HG03575 (cell line): ENCODE data around the gene PDE4D.
"Not testable (repeated sequence)": the region's sequence is repeated elsewhere in the genome, so short reads cannot be mapped to it uniquely, and the experiment has no call there.

ENCODE experiments used
- ATAC-seq: cut with Tn5 transposase; IDR thresholded peaks from one replicate; pipeline ENCODE4 v1.9.1; 2021; ENCODE audit not compliant: unreplicated experiment, insufficient number of reproducible peaks, low FRiP score; ENCODE audit errors: extremely low read depth

The PDE4D gene

GRCh38 chr5:59066367-59067163, 827.0 kb downstream of the PDE4D start:
- ATAC-seq = no peak

- no peak for ATAC-seq
Observed at GRCh38 chr5:59065554-59065953, 828.0 kb downstream of the PDE4D start.

GRCh38 chr5:59064293-59064692, 829.2 kb downstream of the PDE4D start:
- no peak for ATAC-seq

- no peak for ATAC-seq
Observed at GRCh38 chr5:59062986-59063683, 830.4 kb downstream of the PDE4D start.

- no peak for ATAC-seq
Observed at GRCh38 chr5:59061377-59061776, 832.1 kb downstream of the PDE4D start.

GRCh38 chr5:59058969-59059687, 834.4 kb downstream of the PDE4D start:
- ATAC-seq = no peak

- ATAC-seq = no peak
Observed at GRCh38 chr5:59058237-59058636, 835.3 kb downstream of the PDE4D start.

GRCh38 chr5:59056599-59056998, 836.9 kb downstream of the PDE4D start:
- ATAC-seq = not testable (repeated sequence)

GRCh38 chr5:59055745-59056448, 837.6 kb downstream of the PDE4D start:
- ATAC-seq = no peak

- no peak for ATAC-seq
Observed at GRCh38 chr5:59054963-59055528, 838.5 kb downstream of the PDE4D start.

- no peak for ATAC-seq
Observed at GRCh38 chr5:59051951-59052350, 841.6 kb downstream of the PDE4D start.

GRCh38 chr5:59049095-59049494, 844.4 kb downstream of the PDE4D start:
- ATAC-seq = no peak

- ATAC-seq = no peak
Observed at GRCh38 chr5:59042201-59043055, 851.1 kb downstream of the PDE4D start.

GRCh38 chr5:59041355-59041754, 852.2 kb downstream of the PDE4D start:
- no peak for ATAC-seq

GRCh38 chr5:59040804-59041201, 852.7 kb downstream of the PDE4D start:
- no peak for ATAC-seq

GRCh38 chr5:59040024-59040803, 853.3 kb downstream of the PDE4D start:
- ATAC-seq = no peak

GRCh38 chr5:59039296-59040023, 854.1 kb downstream of the PDE4D start:
- no peak for ATAC-seq
